ENCODE data around the gene PSME3IP1.

The PSME3IP1 gene

GRCh38 chr16:57127836-57128235 is 58.0 kb downstream of the PSME3IP1 start:
- Histone ChIP-seq H3K9me3 (ENCODE audit: insufficient read depth, low read length) (no peaks in the 10 kb centered on the region), H3K4me3 (ENCODE audit: insufficient read length, low read depth) (no peak overlapping the region), H3K4me1 (ENCODE audit: insufficient read depth, insufficient read length) (peaks cover 15% of the 10 kb centered on the region), H3K9ac (ENCODE audit: insufficient read length, low read depth) (no peak overlapping the region), H3K27me3 (ENCODE audit: insufficient read depth, insufficient read length) (no peaks in the 10 kb centered on the region), H3K36me3 (ENCODE audit: insufficient read depth, insufficient read length, low read length) (peaks cover 38% of the 10 kb centered on the region)
- no peak for DNase-seq (ENCODE audit: low read depth, low spot score)
- TF ChIP-seq ZNF274 (IDR thresholded peaks at IDR 0.05; ENCODE audit: low read depth, low read length) (no peak), YY1 (IDR thresholded peaks at IDR 0.05; ENCODE audit: insufficient read depth, insufficient read length) (no peak), SUZ12 (IDR thresholded peaks at IDR 0.05; ENCODE audit: extremely low read depth, insufficient read depth, insufficient read length) (no peak)

GRCh38 chr16:57127037-57127763 is 58.6 kb downstream of the PSME3IP1 start:
- H3K9me3 ChIP-seq (ENCODE audit: insufficient read depth, low read length) = no peaks in the 10 kb centered on the region
- H3K4me1 ChIP-seq (ENCODE audit: insufficient read depth, insufficient read length) = peaks cover 12% of the 10 kb centered on the region
- H3K36me3 ChIP-seq (ENCODE audit: insufficient read depth, insufficient read length, low read length) = peaks cover 40% of the 10 kb centered on the region
- H3K27me3 ChIP-seq (ENCODE audit: insufficient read depth, insufficient read length) = no peaks in the 10 kb centered on the region
- DNase-seq (ENCODE audit: low read depth, low spot score) = no peak
- TF ChIP-seq ZNF274 (IDR thresholded peaks at IDR 0.05; ENCODE audit: low read depth, low read length) (no peak), YY1 (IDR thresholded peaks at IDR 0.05; ENCODE audit: insufficient read depth, insufficient read length) (no peak), SUZ12 (IDR thresholded peaks at IDR 0.05; ENCODE audit: extremely low read depth, insufficient read depth, insufficient read length) (no peak)
- no peak overlapping the region for H3K4me3 ChIP-seq (ENCODE audit: insufficient read length, low read depth)
- H3K9ac ChIP-seq (ENCODE audit: insufficient read length, low read depth) = no peak overlapping the region

- no peaks in the 10 kb centered on the region for H3K27me3 ChIP-seq (ENCODE audit: insufficient read depth, insufficient read length)
- H3K4me3 ChIP-seq (ENCODE audit: insufficient read length, low read depth) = no peak overlapping the region
- peaks cover 40% of the 10 kb centered on the region for H3K36me3 ChIP-seq (ENCODE audit: insufficient read depth, insufficient read length, low read length)
- TF ChIP-seq ZNF274 (IDR thresholded peaks at IDR 0.05; ENCODE audit: low read depth, low read length) = no peak
- TF ChIP-seq SUZ12 (IDR thresholded peaks at IDR 0.05; ENCODE audit: extremely low read depth, insufficient read depth, insufficient read length) = no peak
- no peak for TF ChIP-seq YY1 (IDR thresholded peaks at IDR 0.05; ENCODE audit: insufficient read depth, insufficient read length)
- H3K9ac ChIP-seq (ENCODE audit: insufficient read length, low read depth) = no peak overlapping the region
- DNase-seq (ENCODE audit: low read depth, low spot score) = no peak
- peaks cover 5% of the 10 kb centered on the region for H3K4me1 ChIP-seq (ENCODE audit: insufficient read depth, insufficient read length)
- H3K9me3 ChIP-seq (ENCODE audit: insufficient read depth, low read length) = no peaks in the 10 kb centered on the region
Observed at GRCh38 chr16:57126411-57126810, 59.4 kb downstream of the PSME3IP1 start.

GRCh38 chr16:57125969-57126368 is 59.9 kb downstream of the PSME3IP1 start:
- no peaks in the 10 kb centered on the region for H3K27me3 ChIP-seq (ENCODE audit: insufficient read depth, insufficient read length)
- H3K36me3 ChIP-seq (ENCODE audit: insufficient read depth, insufficient read length, low read length) = peaks cover 44% of the 10 kb centered on the region
- no peak overlapping the region for H3K4me3 ChIP-seq (ENCODE audit: insufficient read length, low read depth)
- DNase-seq (ENCODE audit: low read depth, low spot score) = no peak
- H3K9me3 ChIP-seq (ENCODE audit: insufficient read depth, low read length) = no peaks in the 10 kb centered on the region
- TF ChIP-seq ZNF274 (IDR thresholded peaks at IDR 0.05; ENCODE audit: low read depth, low read length) = no peak
- H3K9ac ChIP-seq (ENCODE audit: insufficient read length, low read depth) = no peak overlapping the region
- H3K4me1 ChIP-seq (ENCODE audit: insufficient read depth, insufficient read length) = peaks cover 4% of the 10 kb centered on the region

- H3K36me3 ChIP-seq (ENCODE audit: insufficient read depth, insufficient read length, low read length) = peaks cover 48% of the 10 kb centered on the region
- no peak for DNase-seq (ENCODE audit: low read depth, low spot score)
- H3K9me3 ChIP-seq (ENCODE audit: insufficient read depth, low read length) = no peaks in the 10 kb centered on the region
- TF ChIP-seq ZNF274 (IDR thresholded peaks at IDR 0.05; ENCODE audit: low read depth, low read length) = no peak
- no peak for TF ChIP-seq YY1 (IDR thresholded peaks at IDR 0.05; ENCODE audit: insufficient read depth, insufficient read length)
- TF ChIP-seq SUZ12 (IDR thresholded peaks at IDR 0.05; ENCODE audit: extremely low read depth, insufficient read depth, insufficient read length) = no peak
- no peak overlapping the region for H3K9ac ChIP-seq (ENCODE audit: insufficient read length, low read depth)
- no peaks in the 10 kb centered on the region for H3K27me3 ChIP-seq (ENCODE audit: insufficient read depth, insufficient read length)
- no peak overlapping the region for H3K4me3 ChIP-seq (ENCODE audit: insufficient read length, low read depth)
- H3K4me1 ChIP-seq (ENCODE audit: insufficient read depth, insufficient read length) = peaks cover 4% of the 10 kb centered on the region
Observed at GRCh38 chr16:57125376-57125775, 60.5 kb downstream of the PSME3IP1 start.

- peaks cover 4% of the 10 kb centered on the region for H3K4me1 ChIP-seq (ENCODE audit: insufficient read depth, insufficient read length)
- H3K27me3 ChIP-seq (ENCODE audit: insufficient read depth, insufficient read length) = no peaks in the 10 kb centered on the region
- no peaks in the 10 kb centered on the region for H3K9me3 ChIP-seq (ENCODE audit: insufficient read depth, low read length)
- no peak overlapping the region for H3K4me3 ChIP-seq (ENCODE audit: insufficient read length, low read depth)
- TF ChIP-seq YY1 (IDR thresholded peaks at IDR 0.05; ENCODE audit: insufficient read depth, insufficient read length) (no peak), SUZ12 (IDR thresholded peaks at IDR 0.05; ENCODE audit: extremely low read depth, insufficient read depth, insufficient read length) (no peak), ZNF274 (IDR thresholded peaks at IDR 0.05; ENCODE audit: low read depth, low read length) (no peak)
- H3K36me3 ChIP-seq (ENCODE audit: insufficient read depth, insufficient read length, low read length) = peaks cover 57% of the 10 kb centered on the region
- DNase-seq (ENCODE audit: low read depth, low spot score) = no peak
- H3K9ac ChIP-seq (ENCODE audit: insufficient read length, low read depth) = peak overlapping the region; percentile 42
Observed at GRCh38 chr16:57123974-57124674, 61.7 kb downstream of the PSME3IP1 start.

GRCh38 chr16:57123216-57123973 is 62.4 kb downstream of the PSME3IP1 start:
- Histone ChIP-seq H3K27me3 (ENCODE audit: insufficient read depth, insufficient read length) (no peaks in the 10 kb centered on the region), H3K4me1 (ENCODE audit: insufficient read depth, insufficient read length) (peaks cover 4% of the 10 kb centered on the region), H3K9me3 (ENCODE audit: insufficient read depth, low read length) (no peaks in the 10 kb centered on the region), H3K36me3 (ENCODE audit: insufficient read depth, insufficient read length, low read length) (peaks cover 60% of the 10 kb centered on the region), H3K4me3 (ENCODE audit: insufficient read length, low read depth) (no peak overlapping the region), H3K9ac (ENCODE audit: insufficient read length, low read depth) (peak overlapping the region; percentile 42)
- no peak for TF ChIP-seq YY1 (IDR thresholded peaks at IDR 0.05; ENCODE audit: insufficient read depth, insufficient read length)
- no peak for TF ChIP-seq SUZ12 (IDR thresholded peaks at IDR 0.05; ENCODE audit: extremely low read depth, insufficient read depth, insufficient read length)
- TF ChIP-seq ZNF274 (IDR thresholded peaks at IDR 0.05; ENCODE audit: low read depth, low read length) = no peak
- no peak for DNase-seq (ENCODE audit: low read depth, low spot score)

All from NT2/D1 (cell line).